GM21619 (cell line): ENCODE data around the gene TCFL5.

ENCODE experiments used
- ATAC-seq: cut with Tn5 transposase; IDR thresholded peaks from one replicate; pipeline ENCODE4 v1.9.1; 2021; ENCODE audit not compliant: unreplicated experiment

Gene TCFL5

DNA sequence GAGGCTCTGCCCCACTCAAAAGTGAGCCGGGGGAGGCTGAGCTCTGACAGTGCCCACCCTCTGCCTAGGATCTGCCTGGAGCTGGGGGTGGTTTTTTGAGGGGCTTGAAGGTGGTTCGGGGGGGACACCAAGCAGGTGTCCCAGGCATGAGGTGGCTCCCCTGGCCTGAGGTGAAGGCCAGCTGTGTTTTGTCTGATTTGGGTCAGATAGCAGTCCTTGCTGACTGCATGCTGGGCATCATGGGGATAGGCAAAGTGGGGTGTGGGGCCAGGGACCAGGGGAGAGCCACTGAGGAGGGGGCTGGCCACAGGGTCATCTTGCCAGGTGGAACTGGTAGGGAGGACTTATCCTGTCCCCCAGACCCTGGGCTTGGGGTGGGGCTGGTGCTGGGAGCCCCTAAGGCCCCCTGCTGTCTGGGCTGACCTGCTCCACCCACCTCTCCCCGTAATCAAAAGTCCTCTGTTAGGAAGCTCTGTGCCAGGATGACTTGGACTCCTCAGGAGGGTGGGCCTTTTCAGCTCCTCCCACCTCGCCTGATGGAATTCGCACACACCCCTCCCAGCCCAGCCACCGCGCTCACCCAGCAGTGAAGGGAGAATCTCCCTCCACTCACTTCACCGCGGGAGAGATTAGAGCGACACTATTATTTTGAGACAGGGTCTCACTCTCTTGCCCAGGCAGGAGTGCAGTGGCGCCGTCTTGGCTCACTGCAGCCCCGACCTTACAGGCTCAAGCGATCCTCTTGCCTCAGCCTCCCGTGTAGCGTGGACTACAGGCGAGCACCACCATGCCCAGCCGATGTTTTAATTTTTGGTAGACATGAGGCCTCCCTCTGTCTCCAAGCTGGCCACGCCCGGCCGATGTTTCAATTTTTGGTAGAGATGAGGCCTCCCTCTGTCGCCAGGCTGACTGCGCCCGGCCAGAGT lies 46.3 kb downstream of the TCFL5 start:
- ATAC-seq, result no peak

DNA sequence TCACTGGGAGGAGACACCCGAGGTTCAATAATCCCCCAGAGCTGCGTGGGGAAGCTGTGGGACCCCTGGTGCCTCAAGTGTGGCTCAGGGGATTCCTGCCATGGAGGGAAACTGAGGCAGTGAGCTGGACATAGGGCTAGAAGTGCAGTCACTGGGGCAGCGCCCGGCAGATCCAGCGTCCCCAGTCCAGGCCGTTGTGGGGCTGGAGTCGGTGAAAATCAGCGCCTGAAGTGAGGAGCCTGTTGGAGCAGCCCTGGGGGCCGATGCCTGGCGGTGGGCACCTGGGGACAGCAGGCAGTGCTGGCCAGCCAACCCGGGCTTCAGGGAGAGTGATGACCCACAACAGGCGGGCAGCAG lies 46.9 kb downstream of the TCFL5 start:
- no peak for ATAC-seq

DNA sequence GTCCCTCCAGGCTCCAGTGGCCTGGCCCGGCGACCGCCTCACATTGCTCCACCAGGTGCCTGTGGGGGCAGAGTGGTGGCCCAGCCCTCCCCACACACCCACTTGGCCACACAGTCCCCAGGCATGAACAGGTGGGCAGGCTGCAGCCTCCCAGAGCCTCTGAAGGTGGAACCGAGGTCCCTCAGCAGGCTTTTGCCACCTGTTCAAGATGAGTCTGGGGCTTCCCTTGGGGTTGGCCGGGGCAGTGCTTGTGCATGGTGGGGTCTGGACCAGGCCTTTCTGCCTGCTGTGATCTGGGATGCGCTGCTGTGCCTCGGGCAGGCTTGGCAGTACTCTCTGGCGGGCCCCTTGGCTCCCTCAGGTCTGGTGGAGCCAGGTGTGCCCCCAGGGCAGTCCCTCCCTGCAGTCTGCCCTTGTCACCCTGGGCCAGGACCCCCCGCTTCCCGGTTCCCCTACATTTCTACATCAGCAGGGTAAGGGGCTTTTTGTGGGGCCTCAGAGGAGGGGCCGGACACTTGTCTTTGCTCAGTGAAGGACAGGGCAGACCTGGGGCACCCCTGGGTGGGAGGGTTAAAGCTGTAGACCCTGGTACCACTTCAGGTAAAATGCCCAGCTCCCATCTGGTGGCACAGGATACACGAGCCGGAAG lies 47.4 kb downstream of the TCFL5 start:
- no peak for ATAC-seq

DNA sequence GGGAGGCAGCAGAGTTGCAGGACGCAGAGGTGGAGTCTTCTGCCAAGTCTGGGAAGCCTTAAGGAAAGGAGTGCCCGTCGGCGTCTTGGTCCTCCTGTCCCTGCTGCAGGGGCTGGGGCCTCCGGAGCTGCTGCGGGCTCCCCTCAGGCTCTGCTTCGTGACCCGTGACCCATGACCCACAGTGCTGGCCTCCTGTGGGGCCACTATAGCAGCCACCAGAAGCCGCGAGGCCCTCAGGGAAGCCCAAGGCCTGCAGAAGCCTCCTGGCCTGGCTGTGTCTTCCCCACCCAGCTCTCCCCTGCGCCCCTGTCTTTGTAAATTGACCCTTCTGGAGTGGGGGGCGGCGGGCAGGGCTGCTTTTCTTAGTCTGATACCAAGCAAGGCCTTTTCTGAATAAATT lies 48.0 kb downstream of the TCFL5 start:
- ATAC-seq, result no peak

GRCh38 chr20:62812907-62813200 lies 48.8 kb downstream of the TCFL5 start:
- ATAC-seq, result no peak

DNA sequence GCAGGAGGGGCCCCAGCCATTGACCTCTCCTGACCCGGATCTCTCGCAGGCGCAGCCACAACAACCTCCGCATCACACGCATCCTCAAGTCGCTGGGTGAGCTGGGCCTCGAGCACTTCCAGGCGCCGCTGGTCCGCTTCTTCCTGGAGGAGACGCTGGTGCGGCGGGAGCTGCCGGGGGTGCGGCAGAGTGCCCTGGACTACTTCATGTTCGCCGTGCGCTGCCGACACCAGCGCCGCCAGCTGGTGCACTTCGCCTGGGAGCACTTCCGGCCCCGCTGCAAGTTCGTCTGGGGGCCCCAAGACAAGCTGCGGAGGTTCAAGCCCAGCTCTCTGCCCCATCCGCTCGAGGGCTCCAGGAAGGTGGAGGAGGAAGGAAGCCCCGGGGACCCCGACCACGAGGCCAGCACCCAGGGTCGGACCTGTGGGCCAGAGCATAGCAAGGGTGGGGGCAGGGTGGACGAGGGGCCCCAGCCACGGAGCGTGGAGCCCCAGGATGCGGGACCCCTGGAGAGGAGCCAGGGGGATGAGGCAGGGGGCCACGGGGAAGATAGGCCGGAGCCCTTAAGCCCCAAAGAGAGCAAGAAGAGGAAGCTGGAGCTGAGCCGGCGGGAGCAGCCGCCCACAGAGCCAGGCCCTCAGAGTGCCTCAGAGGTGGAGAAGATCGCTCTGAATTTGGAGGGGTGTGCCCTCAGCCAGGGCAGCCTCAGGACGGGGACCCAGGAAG lies 49.3 kb downstream of the TCFL5 start:
- ATAC-seq, result no peak

DNA sequence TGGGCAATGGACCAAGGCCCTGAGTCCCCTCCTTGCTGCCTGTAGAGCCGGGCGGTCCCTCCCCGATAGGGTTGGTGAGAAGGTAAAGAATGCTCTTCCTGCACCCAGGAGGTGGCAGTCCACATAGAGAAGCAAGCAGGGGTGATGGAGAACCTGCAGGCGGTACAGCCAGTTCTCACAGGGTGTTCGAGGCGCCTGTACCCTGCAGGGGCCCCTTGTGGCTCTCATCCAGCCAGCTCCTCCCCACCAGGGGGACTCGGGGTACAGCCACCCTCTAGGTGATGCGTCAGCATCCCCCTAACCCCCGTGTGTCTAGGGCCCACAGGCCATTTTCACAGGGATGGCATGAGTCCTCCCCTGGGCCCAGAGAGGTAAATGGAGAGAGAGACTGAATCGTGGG lies 49.9 kb downstream of the TCFL5 start:
- no peak for ATAC-seq

- ATAC-seq, result no peak
Measured at GRCh38 chr20:62811320-62811719, 50.3 kb downstream of the TCFL5 start.

GRCh38 chr20:62809530-62810428 lies 51.8 kb downstream of the TCFL5 start:
- ATAC-seq, result no peak

GRCh38 chr20:62808211-62808865 lies 53.3 kb downstream of the TCFL5 start:
- no peak for ATAC-seq

GRCh38 chr20:62807444-62808210 lies 54.0 kb downstream of the TCFL5 start:
- ATAC-seq, result no peak

GRCh38 chr20:62806383-62807050 lies 55.1 kb downstream of the TCFL5 start:
- no peak for ATAC-seq

DNA sequence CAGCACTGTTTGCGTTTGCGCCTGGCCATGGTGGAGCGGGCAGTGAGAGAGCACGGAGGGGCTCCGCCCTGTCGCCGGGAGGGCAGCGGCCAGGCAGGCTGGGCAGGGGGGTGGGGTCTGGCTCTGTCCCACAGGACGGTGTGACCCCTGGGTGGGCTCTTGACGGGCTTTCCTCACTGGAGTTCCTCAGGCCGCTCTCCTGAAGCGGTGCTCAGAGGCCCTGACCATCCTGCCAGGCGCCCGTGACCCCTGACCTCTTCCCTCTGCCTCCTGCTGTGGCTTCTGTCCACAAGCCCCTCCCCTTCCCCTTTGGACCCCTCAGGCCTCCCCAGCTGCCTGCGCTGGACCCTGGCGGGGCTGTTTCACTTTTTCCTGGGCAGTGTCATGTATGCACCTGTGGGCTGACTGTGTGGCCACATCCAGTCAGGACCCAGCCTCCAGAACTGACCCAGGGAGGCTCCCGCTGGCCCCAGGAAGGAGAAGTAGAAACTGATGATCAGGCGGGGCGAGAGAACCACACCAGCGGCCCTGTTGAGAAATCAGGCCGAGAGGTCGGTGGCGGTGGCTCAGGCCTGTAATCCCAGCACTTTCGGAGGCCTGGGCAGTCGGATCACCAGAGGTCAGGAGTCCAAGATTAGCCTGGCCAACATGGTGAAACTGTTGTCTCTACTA lies 55.8 kb downstream of the TCFL5 start:
- ATAC-seq, result no peak

GRCh38 chr20:62805155-62805710 lies 56.4 kb downstream of the TCFL5 start:
- ATAC-seq, result no peak

DNA sequence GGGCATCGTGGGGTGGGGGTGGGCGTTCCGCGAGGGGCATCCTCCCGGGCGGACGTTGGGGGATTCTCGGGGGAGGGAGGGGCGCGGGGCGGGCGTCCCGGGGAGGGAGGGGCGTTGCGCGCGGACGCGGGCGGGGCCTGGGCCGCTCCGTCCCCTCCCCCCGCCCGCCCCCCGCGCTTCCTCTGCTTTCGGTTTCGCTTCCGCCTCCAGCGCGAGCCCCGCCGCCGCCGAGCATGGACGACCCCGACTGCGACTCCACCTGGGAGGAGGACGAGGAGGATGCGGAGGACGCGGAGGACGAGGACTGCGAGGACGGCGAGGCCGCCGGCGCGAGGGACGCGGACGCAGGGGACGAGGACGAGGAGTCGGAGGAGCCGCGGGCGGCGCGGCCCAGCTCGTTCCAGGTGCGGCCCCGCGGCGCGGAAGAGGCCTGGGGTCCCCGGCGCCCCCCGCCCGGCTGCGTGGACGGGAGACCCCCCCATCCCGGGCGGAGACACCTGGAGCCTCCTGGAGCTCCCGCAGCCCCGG lies 56.9 kb downstream of the TCFL5 start, which contains the start of gene OGFR:
TSS of gene OGFR (plus strand) at position 209 of the 528 bp plus-strand sequence. CDS start at position 234, 25 bp downstream.
- ATAC-seq, result no peak

- ATAC-seq, result no peak
Measured at GRCh38 chr20:62804021-62804626, 57.5 kb downstream of the TCFL5 start.

DNA sequence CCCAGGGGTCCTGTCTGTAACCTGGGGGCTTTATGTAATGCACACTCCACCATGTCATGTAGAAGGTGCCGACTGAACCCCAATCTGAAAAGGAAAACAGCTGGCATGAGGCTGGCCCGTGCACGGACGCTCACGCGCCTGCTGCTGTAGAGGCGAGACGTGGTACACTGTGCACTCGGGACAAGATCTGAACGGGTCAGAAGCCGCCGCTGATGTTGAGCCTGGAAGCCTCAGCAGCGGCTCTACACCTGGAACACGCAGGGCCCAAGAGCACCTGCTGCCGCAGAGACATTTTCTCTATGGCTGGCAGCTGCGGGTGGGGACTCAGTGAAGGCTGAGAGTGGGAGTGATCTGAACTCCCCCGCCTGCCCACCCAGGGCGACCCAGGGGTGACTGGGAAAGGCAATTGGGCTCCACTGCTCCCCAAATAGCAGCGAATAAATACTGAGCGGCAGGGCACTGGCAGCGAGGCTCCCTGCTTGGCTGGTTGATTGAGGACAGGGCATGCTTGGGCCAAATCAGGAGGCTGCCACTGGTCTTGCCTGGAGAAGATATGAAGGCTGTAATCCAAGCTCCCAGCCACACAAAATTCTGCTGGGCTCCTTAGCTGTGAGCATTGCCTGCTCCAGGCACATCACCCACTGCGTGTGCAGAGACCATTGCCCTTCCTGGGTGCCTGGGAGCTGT lies 59.5 kb downstream of the TCFL5 start:
- ATAC-seq, result no peak
